ENCODE data around the gene ELANE.

- TF ChIP-seq CTCF (IDR thresholded peaks at IDR 0.05; ENCODE audit: insufficient read depth, low read length) (no peak), POLR2AphosphoS5 (IDR thresholded peaks at IDR 0.05; ENCODE audit: low read depth) (no peak)
Measured at GRCh38 chr19:898663-899062, 46.6 kb downstream of the ELANE start.
